Mesendoderm (in vitro differentiated cells): ENCODE measurements around the gene P2RX6.

ENCODE experiments used
- DNase-seq: peaks from one replicate; pipeline ENCODE4 v3.0.0; 2013
- H2AK5ac ChIP-seq: 2 replicates; pipeline ENCODE4 v1.6.1; 2013; ENCODE audit warnings: low read length, inconsistent platforms
- H2BK120ac ChIP-seq: 2 replicates; pipeline ENCODE4 v1.6.1; 2013; ENCODE audit warnings: low read depth, mild to moderate bottlenecking, low read length, moderate library complexity, mixed read lengths
- H2BK15ac ChIP-seq: replicated peaks from 2 replicates; pipeline ENCODE4 v1.6.1; 2013; ENCODE audit warnings: low read depth, mild to moderate bottlenecking, moderate library complexity
- H2BK5ac ChIP-seq: 2 replicates; pipeline ENCODE4 v1.6.1; 2013; ENCODE audit warnings: low read length, inconsistent platforms
- H3K18ac ChIP-seq: 2 replicates; pipeline ENCODE4 v1.6.1; 2013; ENCODE audit warnings: mild to moderate bottlenecking, low read length, mixed read lengths
- H3K23ac ChIP-seq: one replicate; pipeline ENCODE4 v1.6.1; 2013; ENCODE audit warnings: low read length
- H3K27ac ChIP-seq: 2 replicates; pipeline ENCODE4 v1.5.1; 2013; ENCODE audit warnings: low read depth, mild to moderate bottlenecking, inconsistent platforms, low read length, moderate library complexity
- H3K27me3 ChIP-seq: 2 replicates; pipeline ENCODE4 v1.6.1; 2013; ENCODE audit warnings: low read length, control low read depth, mild to moderate bottlenecking, inconsistent platforms; ENCODE audit not compliant: insufficient read depth, poor library complexity
- H3K36me3 ChIP-seq: 2 replicates; pipeline ENCODE4 v1.6.1; 2013; ENCODE audit warnings: low read length, inconsistent platforms; ENCODE audit not compliant: control insufficient read depth, insufficient read depth
- H3K4ac ChIP-seq: one replicate; pipeline ENCODE4 v1.6.1; 2013; ENCODE audit warnings: low read depth, mild to moderate bottlenecking, low read length, moderate library complexity
- H3K4me1 ChIP-seq: 2 replicates; pipeline ENCODE4 v1.6.1; 2013; ENCODE audit warnings: low read depth, low read length, inconsistent platforms; ENCODE audit not compliant: control insufficient read depth
- H3K4me2 ChIP-seq: 2 replicates; pipeline ENCODE4 v1.6.1; 2013; ENCODE audit warnings: low read length
- H3K4me3 ChIP-seq: 2 replicates; pipeline ENCODE4 v1.5.1; 2013; ENCODE audit warnings: mild to moderate bottlenecking, low read length
- H3K56ac ChIP-seq: one replicate; pipeline ENCODE4 v1.6.1; 2013; ENCODE audit warnings: low read length
- H3K79me1 ChIP-seq: 2 replicates; pipeline ENCODE4 v1.6.1; 2013; ENCODE audit warnings: low read length, inconsistent platforms
- H3K79me2 ChIP-seq: 2 replicates; pipeline ENCODE4 v1.6.1; 2013; ENCODE audit warnings: mild to moderate bottlenecking, low read length; ENCODE audit not compliant: control insufficient read depth, insufficient read depth
- H3K9ac ChIP-seq: 2 replicates; pipeline ENCODE4 v1.6.1; 2013; ENCODE audit warnings: low read length, inconsistent platforms
- H4K5ac ChIP-seq: one replicate; pipeline ENCODE4 v1.6.1; 2013; ENCODE audit warnings: low read length
- H4K8ac ChIP-seq: one replicate; pipeline ENCODE4 v1.6.1; 2013; ENCODE audit warnings: low read depth, mild to moderate bottlenecking, control low read depth, low read length, moderate library complexity
- WGBS: extraction: QIAGEN DNeasy Blood & Tissue Kit; methylation state at CpG from one replicate; pipeline ENCODE4 v1.1.7; 2013; ENCODE audit warnings: low lambda C conversion rate, missing lambda C conversion rate; ENCODE audit not compliant: insufficient coverage; ENCODE audit errors: extremely low coverage; 5-methylcytosine and 5-hydroxymethylcytosine counted together

The P2RX6 gene

GRCh38 chr22:21042978-21043859, 28.3 kb downstream of the P2RX6 start:
- Histone ChIP-seq H2BK5ac (no peak overlapping the region), H3K18ac (no peak overlapping the region), H3K9ac (no peak overlapping the region), H4K8ac (no peak overlapping the region), H3K4me2 (no peak overlapping the region), H3K4me3 (no peak overlapping the region), H3K27me3 (no peaks in the 10 kb centered on the region), H2BK120ac (no peak overlapping the region), H3K4me1 (peaks cover 4% of the 10 kb centered on the region), H3K36me3 (no peaks in the 10 kb centered on the region), H3K79me2 (no peaks in the 10 kb centered on the region), H3K56ac (no peak overlapping the region), H2BK15ac (no peak overlapping the region), H3K27ac (no peak overlapping the region), H2AK5ac (no peak overlapping the region), H4K5ac (no peak overlapping the region), H3K4ac (no peak overlapping the region), H3K79me1 (no peaks in the 10 kb centered on the region), H3K23ac (no peak overlapping the region)
- DNase-seq = no peak
- WGBS = no CpG with 5 or more reads among the region's 6 CpGs

DNA sequence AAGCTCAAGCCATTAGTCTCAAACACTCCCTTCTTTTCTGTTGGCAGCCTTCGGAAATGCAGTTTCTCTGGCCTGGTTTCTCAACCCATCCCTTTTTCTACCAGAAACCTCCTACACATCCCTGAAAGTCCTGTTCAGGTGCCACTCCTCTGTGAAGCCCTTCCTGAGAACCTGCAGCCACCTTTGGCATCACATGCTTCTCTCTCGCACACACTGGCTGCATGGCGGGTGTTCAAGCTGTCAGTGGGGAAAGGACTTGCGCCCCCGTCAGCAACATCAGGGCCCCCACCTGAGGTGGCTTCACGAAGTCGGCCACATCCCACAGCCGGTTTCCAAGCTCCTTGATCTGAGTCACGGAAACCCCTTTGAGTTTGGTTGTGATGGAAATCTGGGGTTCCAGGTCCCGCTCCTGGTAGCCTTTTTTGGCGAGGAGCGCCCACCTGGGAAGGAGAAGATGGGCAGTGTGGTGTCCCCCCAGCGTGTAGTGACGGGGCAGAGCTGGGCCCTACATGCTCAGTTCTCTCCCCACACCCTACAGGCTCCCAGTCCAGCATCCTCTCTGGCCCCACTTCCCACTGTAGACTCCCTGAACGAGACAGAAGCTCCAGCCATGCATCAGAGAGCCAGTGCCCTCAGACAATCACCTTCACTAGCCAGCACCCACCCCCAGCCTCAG, 29.0 kb downstream of the P2RX6 start:
- Histone ChIP-seq H2BK120ac (no peak overlapping the region), H3K27ac (no peak overlapping the region), H3K79me1 (no peaks in the 10 kb centered on the region), H3K56ac (no peak overlapping the region), H3K36me3 (no peaks in the 10 kb centered on the region), H3K23ac (no peak overlapping the region), H4K8ac (no peak overlapping the region), H3K4me3 (no peak overlapping the region), H3K18ac (no peak overlapping the region), H2AK5ac (no peak overlapping the region), H3K79me2 (no peaks in the 10 kb centered on the region), H3K27me3 (no peaks in the 10 kb centered on the region), H4K5ac (no peak overlapping the region), H3K4me1 (peaks cover 4% of the 10 kb centered on the region), H2BK5ac (no peak overlapping the region), H3K4ac (no peak overlapping the region), H3K9ac (no peak overlapping the region), H3K4me2 (no peak overlapping the region), H2BK15ac (no peak overlapping the region)
- no CpG with 5 or more reads among the region's 15 CpGs for WGBS
- DNase-seq = no peak

DNA sequence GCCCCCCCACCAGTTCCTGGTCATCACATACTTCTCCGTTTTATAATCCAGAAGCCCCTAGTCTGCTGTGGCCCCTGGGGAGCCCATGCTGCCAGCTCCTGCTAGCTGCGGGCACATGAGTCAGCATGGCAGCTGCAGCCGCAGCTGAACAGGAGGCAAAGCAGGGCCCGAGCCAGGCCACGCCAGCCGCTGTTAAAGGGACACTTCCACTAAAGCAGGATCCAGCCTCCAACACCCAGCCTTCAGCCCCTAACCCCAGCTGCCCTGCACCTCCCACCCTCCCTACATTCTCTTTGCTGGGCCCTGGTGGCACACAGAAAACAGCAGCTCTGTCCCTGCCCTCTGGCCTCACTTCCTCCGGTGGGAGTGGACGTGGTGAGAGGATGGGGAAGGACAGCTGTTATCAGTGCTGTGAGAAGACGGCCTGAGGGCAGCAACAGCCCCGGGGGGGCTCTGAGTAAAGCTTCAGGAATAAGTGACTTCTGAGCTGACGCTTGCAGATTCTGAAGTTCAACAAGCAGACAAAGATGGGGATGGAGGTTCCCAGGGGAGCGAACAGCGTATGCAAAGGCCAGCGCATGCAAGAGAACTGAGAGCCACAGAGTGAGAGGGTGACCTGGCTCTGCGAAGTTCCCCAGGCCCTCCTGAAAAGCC, 30.1 kb downstream of the P2RX6 start:
- Histone ChIP-seq H2BK15ac (no peak overlapping the region), H3K18ac (no peak overlapping the region), H3K79me1 (no peaks in the 10 kb centered on the region), H4K5ac (no peak overlapping the region), H3K79me2 (no peaks in the 10 kb centered on the region), H3K27me3 (no peaks in the 10 kb centered on the region), H3K23ac (no peak overlapping the region), H3K4me3 (no peak overlapping the region), H2BK120ac (no peak overlapping the region), H3K4me2 (peak overlapping the region; percentile 73), H4K8ac (no peak overlapping the region), H3K4ac (no peak overlapping the region), H3K56ac (no peak overlapping the region), H2BK5ac (no peak overlapping the region), H3K9ac (no peak overlapping the region), H3K36me3 (no peaks in the 10 kb centered on the region), H3K4me1 (peaks cover 4% of the 10 kb centered on the region), H2AK5ac (no peak overlapping the region), H3K27ac (no peak overlapping the region)
- peak; percentile 76 for DNase-seq
- WGBS = no CpG with 5 or more reads among the region's 15 CpGs

- DNase-seq = peak; percentile 97
- Histone ChIP-seq H2BK15ac (no peak within 1 kb of the TSS), H3K4me2 (peak within 1 kb of the TSS; percentile 82), H3K4me3 (peak within 1 kb of the TSS; percentile 65), H3K4ac (no peak within 1 kb of the TSS), H3K79me2 (no peaks in the 10 kb centered on the region), H3K18ac (no peak within 1 kb of the TSS), H3K27me3 (no peaks in the 10 kb centered on the region), H3K4me1 (peaks cover 4% of the 10 kb centered on the region), H3K79me1 (no peaks in the 10 kb centered on the region), H3K56ac (peak within 1 kb of the TSS; percentile 34), H4K5ac (no peak within 1 kb of the TSS), H3K9ac (peak within 1 kb of the TSS; percentile 46), H3K36me3 (no peaks in the 10 kb centered on the region), H2BK120ac (no peak within 1 kb of the TSS), H4K8ac (no peak within 1 kb of the TSS), H2BK5ac (no peak within 1 kb of the TSS), H3K27ac (no peak within 1 kb of the TSS), H2AK5ac (no peak within 1 kb of the TSS), H3K23ac (no peak within 1 kb of the TSS)
- no CpG with 5 or more reads among the region's 47 CpGs for WGBS
Measured at GRCh38 chr22:21045585-21046294, 30.8 kb downstream of the P2RX6 start, which contains the start of gene LRRC74B. Gene LRRC74B (plus strand): TSS chr22:21045946. CDS start chr22:21045987, 41 bp downstream.

DNA sequence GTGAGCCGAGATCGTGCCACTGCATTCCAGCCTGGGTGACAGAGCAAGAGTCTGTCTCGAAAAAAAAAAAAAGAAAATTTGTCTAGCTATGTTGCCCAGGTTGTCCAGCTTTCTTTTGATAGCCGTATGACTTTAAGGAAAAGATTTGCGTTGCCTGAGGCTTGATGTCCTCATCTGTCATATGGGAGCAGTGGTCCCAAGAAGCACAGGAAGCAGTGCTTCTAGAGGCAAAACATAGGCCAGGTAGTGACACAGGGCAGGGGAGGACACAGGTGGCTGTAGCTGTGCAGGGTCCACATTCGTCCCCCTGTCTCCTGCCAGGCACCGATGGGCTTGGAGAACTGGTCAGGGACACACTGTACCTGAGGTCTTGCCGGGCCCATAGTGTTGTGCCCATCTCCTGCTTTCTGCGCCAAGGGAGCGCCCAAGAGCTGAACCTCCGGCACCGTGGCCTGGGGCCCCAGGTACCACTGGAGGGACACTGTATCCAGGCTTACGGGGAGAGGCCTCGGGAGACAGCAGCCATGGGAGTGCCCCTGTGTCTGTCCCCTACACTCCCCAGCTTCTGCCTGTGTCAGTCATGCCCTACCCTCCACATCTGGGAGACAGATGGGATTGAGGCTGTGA, 32.2 kb downstream of the P2RX6 start:
- Histone ChIP-seq H3K18ac (no peak overlapping the region), H3K4me3 (no peak overlapping the region), H4K8ac (no peak overlapping the region), H3K4me2 (no peak overlapping the region), H3K36me3 (no peaks in the 10 kb centered on the region), H2BK15ac (no peak overlapping the region), H3K27me3 (no peaks in the 10 kb centered on the region), H3K9ac (no peak overlapping the region), H2AK5ac (no peak overlapping the region), H3K27ac (no peak overlapping the region), H3K56ac (no peak overlapping the region), H3K79me1 (no peaks in the 10 kb centered on the region), H4K5ac (no peak overlapping the region), H3K4me1 (peaks cover 6% of the 10 kb centered on the region), H3K23ac (no peak overlapping the region), H3K4ac (no peak overlapping the region), H3K79me2 (no peaks in the 10 kb centered on the region), H2BK5ac (no peak overlapping the region), H2BK120ac (no peak overlapping the region)
- DNase-seq = no peak
- no CpG with 5 or more reads among the region's 14 CpGs for WGBS
